HG02763 (cell line): Measurements from ENCODE around the gene EXOG.
"Not testable (repeated sequence)": the region's sequence is repeated elsewhere in the genome, so short reads cannot be mapped to it uniquely, and the experiment has no call there.

ENCODE experiments used
- ATAC-seq: cut with Tn5 transposase; IDR thresholded peaks from one replicate; pipeline ENCODE4 v1.9.1; 2021; ENCODE audit warnings: mild to moderate bottlenecking, moderate library complexity; ENCODE audit not compliant: unreplicated experiment

The EXOG gene

DNA sequence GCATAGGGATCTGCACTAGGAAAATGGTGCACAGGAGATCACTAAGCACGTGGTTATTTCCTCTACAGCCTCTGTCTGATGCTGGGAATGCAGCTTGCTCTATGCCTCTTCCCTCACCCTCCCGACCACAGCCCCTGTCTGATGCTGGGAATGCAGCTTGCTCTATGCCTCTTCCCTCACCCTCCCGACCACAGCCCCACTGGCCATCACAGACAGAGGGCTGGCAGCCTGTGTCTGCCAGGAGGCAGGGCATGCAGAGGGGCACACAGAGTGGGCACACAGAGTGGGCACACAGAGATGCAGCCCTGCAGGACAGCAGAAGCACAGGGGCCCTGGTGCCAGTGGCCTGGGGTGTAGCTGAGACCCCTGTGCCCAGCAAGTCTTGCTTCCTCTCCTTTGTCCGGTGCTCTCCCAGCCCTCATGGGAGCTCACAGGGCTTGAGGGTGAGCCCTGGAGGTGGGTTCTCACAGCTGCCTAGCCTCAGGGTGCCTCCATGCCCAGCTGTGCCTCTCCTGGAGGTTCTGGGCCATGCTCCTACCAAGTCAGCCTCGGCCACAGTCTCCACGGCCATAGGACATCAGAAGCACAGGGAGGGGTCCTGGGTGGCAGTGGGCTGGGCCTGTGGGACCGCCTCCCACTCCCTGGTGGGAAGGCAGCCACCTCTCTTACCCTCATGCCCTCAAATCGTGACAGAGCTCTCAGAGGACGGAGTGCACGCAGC, 65.8 kb downstream of the EXOG start:
- ATAC-seq = no peak

GRCh38 chr3:38562467-38562925, 66.4 kb downstream of the EXOG start:
- no peak for ATAC-seq

- no peak for ATAC-seq
These were observed 67.1 kb downstream of the EXOG start for GRCh38 chr3:38563070-38563885.

DNA sequence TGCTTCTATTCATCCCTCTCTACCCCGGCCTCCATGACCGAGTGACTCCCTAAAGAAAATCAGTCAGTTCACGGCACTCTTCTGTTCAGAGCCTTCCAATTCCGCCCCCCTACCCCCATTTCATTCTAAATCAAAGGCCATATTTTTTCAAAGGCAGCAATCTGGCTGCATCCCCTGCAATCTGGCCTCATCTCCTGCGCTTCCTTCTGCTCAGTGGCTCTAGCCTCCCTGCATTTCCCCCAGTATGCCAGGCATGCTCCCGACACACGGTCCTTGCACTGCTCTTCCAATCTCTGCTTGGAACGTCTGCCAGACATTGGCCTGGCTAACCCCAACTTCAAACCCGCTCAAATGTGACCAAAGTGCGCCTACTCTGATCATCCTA, 67.7 kb downstream of the EXOG start:
- no peak for ATAC-seq

DNA sequence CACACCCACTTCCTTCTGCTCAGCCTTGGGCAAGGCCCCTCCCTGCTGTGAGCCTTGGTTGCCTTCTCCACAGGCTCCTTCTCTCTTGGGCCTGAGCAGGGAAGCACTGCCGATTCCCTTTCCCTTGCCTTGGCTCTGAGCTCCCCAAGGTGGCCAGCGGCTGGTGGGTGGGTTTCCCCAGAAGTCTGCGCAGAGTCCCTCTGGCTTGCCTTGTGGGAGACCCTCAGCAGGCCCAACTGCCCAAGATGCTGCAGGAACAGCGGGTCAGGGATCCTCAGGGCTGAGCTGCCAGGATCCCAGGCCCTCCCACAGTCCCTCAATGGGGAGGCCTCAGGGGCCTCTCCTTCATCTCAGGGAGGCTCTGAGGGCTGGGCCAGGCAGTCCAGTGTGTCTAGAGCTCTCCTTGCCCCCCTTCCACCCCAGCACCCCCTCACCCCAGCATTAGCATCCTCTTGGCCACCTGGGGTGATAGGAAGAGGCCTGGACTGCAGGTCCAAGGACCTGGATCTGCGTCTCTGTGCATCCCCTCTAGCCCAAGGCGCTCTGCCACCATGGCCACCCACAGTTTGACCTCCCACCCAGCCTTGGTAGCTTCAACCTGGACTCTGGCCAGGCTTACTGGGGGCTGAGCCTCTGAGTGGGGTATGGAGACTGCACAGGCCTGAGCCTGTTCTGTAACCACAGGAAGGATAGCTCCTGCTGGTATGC, 68.6 kb downstream of the EXOG start:
- no peak for ATAC-seq

DNA sequence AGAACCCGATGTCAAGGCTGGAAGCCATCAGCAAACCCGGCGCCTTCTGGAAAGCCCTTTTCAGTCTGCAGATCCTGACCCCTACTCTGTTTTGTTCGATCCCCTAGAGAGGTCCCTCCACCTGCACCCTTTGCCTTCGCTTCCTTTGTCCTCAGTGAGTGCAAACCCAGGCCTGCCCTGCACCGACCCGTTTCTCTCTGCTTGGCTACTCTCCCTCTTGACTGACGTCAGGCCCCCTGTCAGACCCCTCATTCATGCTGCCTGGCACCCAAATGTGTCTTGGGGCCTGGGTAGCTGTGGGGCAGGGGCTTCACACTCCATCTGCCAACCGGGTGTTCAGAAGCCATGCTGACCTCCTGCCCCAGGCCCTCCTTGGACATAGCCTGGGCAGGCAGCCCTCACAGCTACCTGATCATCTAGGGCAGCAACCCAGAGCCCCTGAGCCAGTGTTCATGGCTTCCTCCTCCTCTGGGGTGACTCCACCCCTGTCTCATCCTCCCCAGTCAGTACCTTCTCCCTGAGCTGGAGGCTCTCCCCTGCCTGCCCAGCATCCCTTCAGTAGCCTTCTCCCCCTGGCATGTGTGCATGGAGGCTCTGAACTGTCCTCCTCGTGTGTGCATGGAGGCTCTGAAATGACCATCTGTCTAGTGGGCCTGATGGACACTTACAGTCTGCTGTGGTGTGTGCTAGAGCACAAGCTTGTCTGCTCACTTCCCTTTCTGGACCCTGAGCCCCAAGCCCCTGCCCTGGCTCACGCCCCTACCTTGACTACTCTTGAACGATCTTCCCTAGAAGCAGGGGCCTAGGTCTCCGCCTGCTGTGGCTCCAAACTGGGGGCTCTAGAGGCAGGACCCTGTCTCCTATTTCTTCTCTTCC, 69.4 kb downstream of the EXOG start:
- no peak for ATAC-seq

DNA sequence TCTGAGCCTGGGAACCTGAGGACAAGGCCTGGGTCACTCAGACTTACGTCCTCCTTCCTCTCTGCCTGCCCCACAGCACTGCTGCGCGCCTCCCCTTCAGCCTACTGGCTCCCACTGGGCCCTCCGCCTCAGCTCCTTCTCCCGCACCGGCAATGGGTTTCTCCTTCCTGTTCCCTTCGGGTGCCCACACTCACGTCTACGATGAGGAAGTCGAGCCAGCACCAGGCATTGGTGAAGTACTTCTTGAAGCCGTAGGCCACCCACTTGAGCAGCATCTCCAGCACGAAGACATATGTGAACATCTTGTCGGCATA, 70.0 kb downstream of the EXOG start:
- ATAC-seq = no peak

- not testable (repeated sequence) for ATAC-seq
These were observed 70.7 kb downstream of the EXOG start for GRCh38 chr3:38566794-38567193.

GRCh38 chr3:38567498-38567897, 71.4 kb downstream of the EXOG start:
- ATAC-seq = no peak

DNA sequence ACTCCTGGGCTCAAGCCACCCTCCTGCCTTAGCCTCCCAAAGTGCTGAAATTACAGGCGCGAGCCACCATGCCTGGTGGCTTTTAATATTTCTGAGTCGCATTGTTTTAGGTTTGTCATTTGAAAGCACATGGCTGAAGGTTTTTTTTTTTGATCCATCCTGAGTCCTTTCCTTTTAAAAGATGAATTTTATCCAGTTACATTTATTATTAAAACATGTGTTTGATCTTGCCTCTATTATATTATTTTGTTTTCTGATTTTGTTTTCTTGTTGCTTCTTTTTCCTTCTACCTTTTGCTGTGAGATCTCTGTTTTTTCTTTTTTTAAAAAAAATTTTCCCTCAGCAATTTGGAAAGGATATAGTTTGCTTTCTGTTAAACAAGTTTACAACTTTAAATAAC, 77.0 kb downstream of the EXOG start:
- ATAC-seq = no peak

GRCh38 chr3:38573556-38573955, 77.4 kb downstream of the EXOG start:
- no peak for ATAC-seq

- no peak for ATAC-seq
These were observed 78.5 kb downstream of the EXOG start for GRCh38 chr3:38574411-38575278.

DNA sequence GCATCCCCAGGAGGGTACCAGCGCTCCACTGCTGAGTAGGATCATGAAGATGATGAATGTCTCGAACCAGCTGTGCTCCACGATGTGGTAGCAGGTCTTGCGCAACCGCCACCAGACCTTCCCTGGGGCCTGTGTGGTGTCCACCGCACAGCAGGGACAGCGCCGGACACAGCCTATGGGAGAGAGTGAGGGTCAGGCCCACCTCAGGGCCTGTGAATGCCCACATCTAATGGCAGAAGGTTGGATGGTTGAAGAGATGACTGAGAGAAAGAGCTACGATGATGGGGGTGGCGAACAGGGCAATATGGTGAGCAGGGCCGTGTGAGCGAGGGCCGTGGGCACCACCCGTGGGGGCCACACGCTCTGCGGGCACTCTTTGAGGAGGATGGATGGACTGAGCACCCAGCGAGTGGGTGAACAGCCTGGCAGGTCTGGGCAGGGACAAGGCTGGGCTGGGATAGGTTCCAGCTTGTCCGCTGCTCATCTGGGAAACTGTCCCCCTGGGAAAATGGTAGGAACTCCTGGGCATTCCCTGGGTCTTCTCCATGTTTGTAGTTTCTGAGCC, 79.2 kb downstream of the EXOG start:
- no peak for ATAC-seq
